ENCODE results near the gene GRN. TPM values are rescaled to one million over a fixed set of nuclear protein-coding genes. Genes with fewer than 3 reads are reported as not detected.
A peak's percentile ranks its signal among the peaks of the same experiment; 100 is the strongest.

The GRN gene
- total RNA-seq, 1 experiment from 2014 or later = 206 TPM

DNA sequence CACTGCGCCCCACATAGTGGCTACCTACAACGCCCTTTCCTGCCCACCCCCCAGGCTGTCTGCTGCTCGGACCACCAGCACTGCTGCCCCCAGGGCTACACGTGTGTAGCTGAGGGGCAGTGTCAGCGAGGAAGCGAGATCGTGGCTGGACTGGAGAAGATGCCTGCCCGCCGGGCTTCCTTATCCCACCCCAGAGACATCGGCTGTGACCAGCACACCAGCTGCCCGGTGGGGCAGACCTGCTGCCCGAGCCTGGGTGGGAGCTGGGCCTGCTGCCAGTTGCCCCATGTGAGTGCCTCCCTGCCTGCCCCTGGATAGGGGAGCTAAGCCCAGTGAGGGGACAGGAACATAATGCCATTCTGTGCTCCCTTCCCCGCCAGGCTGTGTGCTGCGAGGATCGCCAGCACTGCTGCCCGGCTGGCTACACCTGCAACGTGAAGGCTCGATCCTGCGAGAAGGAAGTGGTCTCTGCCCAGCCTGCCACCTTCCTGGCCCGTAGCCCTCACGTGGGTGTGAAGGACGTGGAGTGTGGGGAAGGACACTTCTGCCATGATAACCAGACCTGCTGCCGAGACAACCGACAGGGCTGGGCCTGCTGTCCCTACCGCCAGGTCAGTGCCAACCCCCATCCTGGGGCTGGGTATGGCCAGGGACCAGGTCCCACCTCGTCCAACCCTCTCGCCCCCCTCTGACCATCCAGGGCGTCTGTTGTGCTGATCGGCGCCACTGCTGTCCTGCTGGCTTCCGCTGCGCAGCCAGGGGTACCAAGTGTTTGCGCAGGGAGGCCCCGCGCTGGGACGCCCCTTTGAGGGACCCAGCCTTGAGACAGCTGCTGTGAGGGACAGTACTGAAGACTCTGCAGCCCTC, 7.1 kb downstream of the GRN start:
- intact Hi-C loops (cut with micrococcal nuclease) = no loop called here
- CTCF ChIA-PET = interaction anchor here (1.1 to 1.9 kb wide), 2 partner anchors 8 to 21 kb away, joined by 3 to 9 read pairs; no protein-coding TSS in a partner anchor
- TF ChIP-seq ZFX (IDR thresholded peaks at IDR 0.05) = no peak
- TF ChIP-seq, protein P1, sequence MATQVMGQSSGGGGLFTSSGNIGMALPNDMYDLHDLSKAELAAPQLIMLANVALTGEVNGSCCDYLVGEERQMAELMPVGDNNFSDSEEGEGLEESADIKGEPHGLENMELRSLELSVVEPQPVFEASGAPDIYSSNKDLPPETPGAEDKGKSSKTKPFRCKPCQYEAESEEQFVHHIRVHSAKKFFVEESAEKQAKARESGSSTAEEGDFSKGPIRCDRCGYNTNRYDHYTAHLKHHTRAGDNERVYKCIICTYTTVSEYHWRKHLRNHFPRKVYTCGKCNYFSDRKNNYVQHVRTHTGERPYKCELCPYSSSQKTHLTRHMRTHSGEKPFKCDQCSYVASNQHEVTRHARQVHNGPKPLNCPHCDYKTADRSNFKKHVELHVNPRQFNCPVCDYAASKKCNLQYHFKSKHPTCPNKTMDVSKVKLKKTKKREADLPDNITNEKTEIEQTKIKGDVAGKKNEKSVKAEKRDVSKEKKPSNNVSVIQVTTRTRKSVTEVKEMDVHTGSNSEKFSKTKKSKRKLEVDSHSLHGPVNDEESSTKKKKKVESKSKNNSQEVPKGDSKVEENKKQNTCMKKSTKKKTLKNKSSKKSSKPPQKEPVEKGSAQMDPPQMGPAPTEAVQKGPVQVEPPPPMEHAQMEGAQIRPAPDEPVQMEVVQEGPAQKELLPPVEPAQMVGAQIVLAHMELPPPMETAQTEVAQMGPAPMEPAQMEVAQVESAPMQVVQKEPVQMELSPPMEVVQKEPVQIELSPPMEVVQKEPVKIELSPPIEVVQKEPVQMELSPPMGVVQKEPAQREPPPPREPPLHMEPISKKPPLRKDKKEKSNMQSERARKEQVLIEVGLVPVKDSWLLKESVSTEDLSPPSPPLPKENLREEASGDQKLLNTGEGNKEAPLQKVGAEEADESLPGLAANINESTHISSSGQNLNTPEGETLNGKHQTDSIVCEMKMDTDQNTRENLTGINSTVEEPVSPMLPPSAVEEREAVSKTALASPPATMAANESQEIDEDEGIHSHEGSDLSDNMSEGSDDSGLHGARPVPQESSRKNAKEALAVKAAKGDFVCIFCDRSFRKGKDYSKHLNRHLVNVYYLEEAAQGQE (IDR thresholded peaks at IDR 0.05; ENCODE audit: low read depth) = no peak
- no peak for TF ChIP-seq EZH2phosphoT487 (IDR thresholded peaks at IDR 0.05; ENCODE audit: borderline replicate concordance)
- BruUV-seq (replicated peaks) = TSS peak; percentile 57
- Histone ChIP-seq H3K36me3 (ENCODE audit: control insufficient read depth in 1 of 2, insufficient read depth in 2 of 2, low read length in 2 of 2) (peaks cover 0 to 4% of the 10 kb centered on the region in 2 experiments; a peak in 1 of 4 replicates), H3K4me3 (replicated peaks in 1 of 2; ENCODE audit: low read depth in 1 of 2, low read length in 2 of 2) (no peak overlapping the region), H3K4me2 (ENCODE audit: low read length) (no peak overlapping the region), H2AFZ (ENCODE audit: low read depth, low read length, poor library complexity, severe bottlenecking) (no peak overlapping the region), H3K9me3 (ENCODE audit: control insufficient read depth in 1 of 2, insufficient read depth in 1 of 2, low read depth in 1 of 2, low read length in 2 of 2) (no peaks in the 10 kb centered on the region), H3K4me1 (ENCODE audit: control insufficient read depth in 1 of 2, insufficient read depth in 2 of 2, low read length in 2 of 2) (no peaks in the 10 kb centered on the region), H3K27me3 (ENCODE audit: insufficient read depth, low read length) (no peaks in the 10 kb centered on the region), H4K20me1 (ENCODE audit: insufficient read depth) (no peaks in the 10 kb centered on the region), H3K79me2 (ENCODE audit: insufficient read depth, low read length) (no peaks in the 10 kb centered on the region), H3K9me2 (ENCODE audit: insufficient read depth) (no peaks in the 10 kb centered on the region), H3K9ac (ENCODE audit: low read length) (no peak overlapping the region), H3K27ac (ENCODE audit: low read depth, low read length) (no peak overlapping the region)
- POLR2A ChIA-PET = no interaction called here
- DNase-seq (ENCODE audit: low read depth, low spot score) (no peak), ATAC-seq (no peak)
- RAD21 ChIA-PET (ENCODE audit: low non-redundant PET in 1 of 2, low total read pairs in 2 of 2, uncharacterized antibody in 2 of 2, unreplicated experiment in 2 of 2) = no interaction called here

Measured in HCT116 (cell line).